ENCODE measurements around the gene DTNBP1. TPM values are rescaled to one million over a fixed set of nuclear protein-coding genes. Genes with fewer than 3 reads are reported as not detected.

The DTNBP1 gene
- polyA plus RNA-seq, 2 of the 4 experiments (the other 2 are of a cell fraction): 8.4 to 8.7 TPM

DNA sequence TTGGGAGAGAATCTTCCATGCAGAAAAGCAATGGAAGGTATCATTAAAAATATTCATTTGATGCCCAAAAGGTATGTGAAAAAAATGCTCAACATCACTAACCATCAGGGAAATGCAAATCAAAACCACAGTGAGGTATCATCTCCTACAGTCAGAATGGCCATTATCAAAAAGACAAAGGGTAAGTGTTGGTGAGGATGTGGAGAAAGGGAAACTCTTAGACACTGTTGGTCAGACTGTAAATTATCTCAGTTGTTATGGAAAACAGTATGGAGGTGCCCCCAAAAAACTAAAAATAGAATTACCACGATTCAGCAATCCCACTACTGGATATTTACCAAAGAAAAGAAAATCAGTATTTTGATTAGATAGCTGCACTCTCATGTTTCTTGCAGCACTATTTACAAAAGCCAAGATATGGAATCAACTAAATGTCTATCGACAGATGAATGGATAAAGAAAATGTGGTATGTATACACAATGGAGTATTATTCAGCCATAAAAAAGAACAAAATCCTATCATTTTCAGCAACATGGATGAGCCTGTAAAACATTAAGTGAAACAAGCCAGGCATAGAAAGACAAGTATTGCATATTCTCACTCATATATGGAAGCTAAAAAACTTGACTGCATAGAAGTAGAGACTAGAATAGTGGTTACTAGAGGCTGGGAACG lies 84.0 kb downstream of the DTNBP1 start:
- 97% methylated on average over 3 of the region's 3 CpGs for WGBS (ENCODE audit: missing lambda C conversion rate)
- H3K4me3 ChIP-seq: no peak overlapping the region
- CTCF ChIA-PET: no interaction called here
- TF ChIP-seq HEYL (CRISPR knock-in tag; IDR thresholded peaks at IDR 0.05) (no peak), HOXB13 (CRISPR knock-in tag; IDR thresholded peaks at IDR 0.05; ENCODE audit: low read depth) (no peak), EHMT2 (IDR thresholded peaks at IDR 0.05; ENCODE audit: low read depth) (no peak), MYC (IDR thresholded peaks at IDR 0.05; ENCODE audit: borderline replicate concordance, low read length) (no peak), HDAC2 (IDR thresholded peaks at IDR 0.05) (no peak)
- TF ChIP-seq, protein P1, sequence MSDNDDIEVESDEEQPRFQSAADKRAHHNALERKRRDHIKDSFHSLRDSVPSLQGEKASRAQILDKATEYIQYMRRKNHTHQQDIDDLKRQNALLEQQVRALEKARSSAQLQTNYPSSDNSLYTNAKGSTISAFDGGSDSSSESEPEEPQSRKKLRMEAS (IDR thresholded peaks at IDR 0.05): no peak
- TF ChIP-seq, protein P2, sequence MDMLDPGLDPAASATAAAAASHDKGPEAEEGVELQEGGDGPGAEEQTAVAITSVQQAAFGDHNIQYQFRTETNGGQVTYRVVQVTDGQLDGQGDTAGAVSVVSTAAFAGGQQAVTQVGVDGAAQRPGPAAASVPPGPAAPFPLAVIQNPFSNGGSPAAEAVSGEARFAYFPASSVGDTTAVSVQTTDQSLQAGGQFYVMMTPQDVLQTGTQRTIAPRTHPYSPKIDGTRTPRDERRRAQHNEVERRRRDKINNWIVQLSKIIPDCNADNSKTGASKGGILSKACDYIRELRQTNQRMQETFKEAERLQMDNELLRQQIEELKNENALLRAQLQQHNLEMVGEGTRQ (IDR thresholded peaks at IDR 0.05): no peak
- H3K4me2 ChIP-seq: no peak overlapping the region
- H3K27ac ChIP-seq: no peak overlapping the region
- no peak for ATAC-seq
- FAIRE-seq: no peak
- DNase-seq (ENCODE audit: low read depth in 1 of 2, low spot score in 1 of 2): no peak
- no peaks in the 10 kb centered on the region for H3K9me3 ChIP-seq
- POLR2A ChIA-PET: no interaction called here
- H3K4me1 ChIP-seq: peaks cover 10% of the 10 kb centered on the region

DNA sequence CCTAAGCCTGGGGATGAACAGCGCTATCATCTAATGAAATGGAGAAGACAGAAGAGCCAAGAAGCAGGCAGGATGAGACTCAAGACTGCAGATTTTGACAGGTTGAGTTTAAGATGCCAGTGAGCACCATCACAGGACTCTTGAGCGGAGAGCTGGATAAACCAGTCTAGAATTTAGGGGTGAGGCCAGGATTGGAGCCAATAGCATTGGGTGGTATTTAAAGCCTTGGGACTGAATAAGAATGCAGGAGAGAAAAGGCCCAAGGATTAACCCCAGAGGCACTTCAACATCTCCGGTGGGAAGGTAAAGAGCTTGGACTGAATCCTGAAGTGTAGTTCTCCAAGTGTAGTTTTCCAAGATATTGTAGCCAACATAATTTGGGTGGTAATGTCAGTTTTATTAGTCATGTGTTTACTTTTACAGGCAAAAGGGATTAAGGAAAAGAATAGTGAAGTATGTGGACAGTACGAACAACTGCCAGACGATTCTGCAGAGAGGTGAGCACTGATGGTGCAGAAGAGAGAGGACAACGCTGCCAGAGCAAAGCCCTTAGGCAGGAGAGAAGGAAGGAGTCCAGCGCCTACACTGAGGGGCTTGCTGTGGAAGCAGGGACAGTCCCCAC lies 85.2 kb downstream of the DTNBP1 start:
- ChIA-PET POLR2A (no interaction called here), CTCF (no interaction called here)
- no peak for FAIRE-seq
- Histone ChIP-seq H3K4me2 (peak overlapping the region; percentile 48; the same call in 2 of the 3 replicates), H3K4me3 (no peak overlapping the region), H3K9me3 (no peaks in the 10 kb centered on the region), H3K27ac (no peak overlapping the region), H3K4me1 (peaks cover 10% of the 10 kb centered on the region)
- TF ChIP-seq TP53 (CRISPR knock-in tag; IDR thresholded peaks at IDR 0.05) (no peak), NPAS2 (CRISPR knock-in tag; IDR thresholded peaks at IDR 0.05; ENCODE audit: borderline replicate concordance) (no peak), SREBF2 (IDR thresholded peaks at IDR 0.05) (no peak), SMC3 (IDR thresholded peaks at IDR 0.05) (no peak), EP300 (IDR thresholded peaks at IDR 0.05) (no peak), KDM5A (IDR thresholded peaks at IDR 0.05) (no peak), NR3C1 (IDR thresholded peaks at IDR 0.05) (no peak), EHF (CRISPR knock-in tag; IDR thresholded peaks at IDR 0.05) (no peak)
- TF ChIP-seq, protein P3, sequence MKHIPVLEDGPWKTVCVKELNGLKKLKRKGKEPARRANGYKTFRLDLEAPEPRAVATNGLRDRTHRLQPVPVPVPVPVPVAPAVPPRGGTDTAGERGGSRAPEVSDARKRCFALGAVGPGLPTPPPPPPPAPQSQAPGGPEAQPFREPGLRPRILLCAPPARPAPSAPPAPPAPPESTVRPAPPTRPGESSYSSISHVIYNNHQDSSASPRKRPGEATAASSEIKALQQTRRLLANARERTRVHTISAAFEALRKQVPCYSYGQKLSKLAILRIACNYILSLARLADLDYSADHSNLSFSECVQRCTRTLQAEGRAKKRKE (CRISPR knock-in tag; IDR thresholded peaks at IDR 0.05; ENCODE audit: low read depth): no peak
- peak in 1 of 2 experiments; percentile 37; a peak in 1 of 6 replicates for ATAC-seq
- 47% methylated on average over 7 of the region's 7 CpGs for whole genome bisulfite sequencing (ENCODE audit: missing lambda C conversion rate)
- no peak for DNase-seq (ENCODE audit: low read depth in 1 of 2, low spot score in 1 of 2)

DNA sequence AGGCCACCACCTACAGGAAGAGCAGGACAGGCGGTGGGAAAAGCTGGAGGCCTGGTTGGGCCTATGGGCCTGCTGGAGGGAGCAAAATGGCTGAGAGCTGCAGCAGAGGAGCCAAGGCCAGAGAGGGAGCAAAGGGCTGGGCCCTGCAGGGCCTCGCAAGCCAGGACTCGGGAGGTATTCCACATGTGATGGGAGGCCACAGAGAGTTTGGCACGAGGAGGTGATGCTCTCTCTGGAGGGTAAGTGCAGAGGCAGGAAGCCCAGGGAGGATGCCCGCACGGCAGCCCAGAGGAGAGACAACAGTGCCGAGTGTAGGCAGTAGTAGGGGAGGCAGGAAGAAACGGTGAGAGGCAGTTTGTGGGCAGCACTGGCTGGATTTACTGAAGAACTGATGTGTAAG lies 85.7 kb downstream of the DTNBP1 start:
- WGBS (ENCODE audit: missing lambda C conversion rate): 93% methylated on average over 8 of the region's 8 CpGs
- CTCF ChIA-PET: no interaction called here

More for the DNA sequence above, 85.7 kb downstream of the DTNBP1 start:
- POLR2A ChIA-PET: no interaction called here
- no peak for FAIRE-seq
- Histone ChIP-seq H3K27ac (no peak overlapping the region), H3K4me1 (peaks cover 10% of the 10 kb centered on the region), H3K9me3 (no peaks in the 10 kb centered on the region), H3K4me3 (no peak overlapping the region), H3K4me2 (no peak overlapping the region)
- TF ChIP-seq RNF2 (IDR thresholded peaks at IDR 0.05; ENCODE audit: borderline replicate concordance, low read depth) (no peak), MAZ (IDR thresholded peaks at IDR 0.05; ENCODE audit: borderline replicate concordance, low read depth, low read length) (no peak)
- TF ChIP-seq, protein P4, sequence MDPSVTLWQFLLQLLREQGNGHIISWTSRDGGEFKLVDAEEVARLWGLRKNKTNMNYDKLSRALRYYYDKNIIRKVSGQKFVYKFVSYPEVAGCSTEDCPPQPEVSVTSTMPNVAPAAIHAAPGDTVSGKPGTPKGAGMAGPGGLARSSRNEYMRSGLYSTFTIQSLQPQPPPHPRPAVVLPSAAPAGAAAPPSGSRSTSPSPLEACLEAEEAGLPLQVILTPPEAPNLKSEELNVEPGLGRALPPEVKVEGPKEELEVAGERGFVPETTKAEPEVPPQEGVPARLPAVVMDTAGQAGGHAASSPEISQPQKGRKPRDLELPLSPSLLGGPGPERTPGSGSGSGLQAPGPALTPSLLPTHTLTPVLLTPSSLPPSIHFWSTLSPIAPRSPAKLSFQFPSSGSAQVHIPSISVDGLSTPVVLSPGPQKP (IDR thresholded peaks at IDR 0.05; ENCODE audit: low read depth, low read length): no peak
- TF ChIP-seq, protein P5, sequence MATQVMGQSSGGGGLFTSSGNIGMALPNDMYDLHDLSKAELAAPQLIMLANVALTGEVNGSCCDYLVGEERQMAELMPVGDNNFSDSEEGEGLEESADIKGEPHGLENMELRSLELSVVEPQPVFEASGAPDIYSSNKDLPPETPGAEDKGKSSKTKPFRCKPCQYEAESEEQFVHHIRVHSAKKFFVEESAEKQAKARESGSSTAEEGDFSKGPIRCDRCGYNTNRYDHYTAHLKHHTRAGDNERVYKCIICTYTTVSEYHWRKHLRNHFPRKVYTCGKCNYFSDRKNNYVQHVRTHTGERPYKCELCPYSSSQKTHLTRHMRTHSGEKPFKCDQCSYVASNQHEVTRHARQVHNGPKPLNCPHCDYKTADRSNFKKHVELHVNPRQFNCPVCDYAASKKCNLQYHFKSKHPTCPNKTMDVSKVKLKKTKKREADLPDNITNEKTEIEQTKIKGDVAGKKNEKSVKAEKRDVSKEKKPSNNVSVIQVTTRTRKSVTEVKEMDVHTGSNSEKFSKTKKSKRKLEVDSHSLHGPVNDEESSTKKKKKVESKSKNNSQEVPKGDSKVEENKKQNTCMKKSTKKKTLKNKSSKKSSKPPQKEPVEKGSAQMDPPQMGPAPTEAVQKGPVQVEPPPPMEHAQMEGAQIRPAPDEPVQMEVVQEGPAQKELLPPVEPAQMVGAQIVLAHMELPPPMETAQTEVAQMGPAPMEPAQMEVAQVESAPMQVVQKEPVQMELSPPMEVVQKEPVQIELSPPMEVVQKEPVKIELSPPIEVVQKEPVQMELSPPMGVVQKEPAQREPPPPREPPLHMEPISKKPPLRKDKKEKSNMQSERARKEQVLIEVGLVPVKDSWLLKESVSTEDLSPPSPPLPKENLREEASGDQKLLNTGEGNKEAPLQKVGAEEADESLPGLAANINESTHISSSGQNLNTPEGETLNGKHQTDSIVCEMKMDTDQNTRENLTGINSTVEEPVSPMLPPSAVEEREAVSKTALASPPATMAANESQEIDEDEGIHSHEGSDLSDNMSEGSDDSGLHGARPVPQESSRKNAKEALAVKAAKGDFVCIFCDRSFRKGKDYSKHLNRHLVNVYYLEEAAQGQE (IDR thresholded peaks at IDR 0.05): no peak
- no peak for DNase-seq (ENCODE audit: low read depth in 1 of 2, low spot score in 1 of 2)
- no peak for ATAC-seq
